A549 (cell line): Measurements from ENCODE around the gene PIR.

Experiments used
- CBX2 ChIP-seq: fragments of 200-600 bp; sonication (generic); IDR thresholded peaks from 2 replicates; pipeline ENCODE4 v1.6.1; 2016; ENCODE audit warnings: low read depth, mild to moderate bottlenecking, borderline replicate concordance
- CBX8 ChIP-seq: fragments of 200-600 bp; sonication (generic); IDR thresholded peaks from 2 replicates; pipeline ENCODE4 v1.6.1; 2016
- CEBPB ChIP-seq, 2 experiments: fragments of >200 bp in 1 of 2; sonication (Bioruptor Twin) in 1 of 2; formaldehyde crosslinking in 1 of 2; IDR thresholded peaks; 2 replicates each; pipeline ENCODE4 v1.6.1; 2012 to 2016
- CHD4 ChIP-seq: fragments of 200-600 bp; sonication (generic); IDR thresholded peaks from 2 replicates; pipeline ENCODE4 v1.6.1; 2016; ENCODE audit warnings: antibody characterized with exemption, mild to moderate bottlenecking, borderline replicate concordance
- EHMT2 ChIP-seq: fragments of 200-600 bp; sonication (generic); IDR thresholded peaks from 2 replicates; pipeline ENCODE4 v1.6.1; 2016; ENCODE audit warnings: antibody characterized with exemption, low read depth, mild to moderate bottlenecking, moderate library complexity
- EP300 ChIP-seq, 2 experiments: fragments of >200 bp; sonication (Bioruptor Twin); formaldehyde crosslinking; IDR thresholded peaks; 2 replicates in 1 of 2; 3 replicates in 1 of 2; pipeline ENCODE4 v1.6.1; 2016 to 2017
- GATA3 ChIP-seq: IDR thresholded peaks from 2 replicates; pipeline ENCODE4 v1.6.1; 2012; ENCODE audit warnings: borderline replicate concordance
- POLR2A ChIP-seq: IDR thresholded peaks from 2 replicates; pipeline ENCODE4 v1.6.1; 2012; ENCODE audit warnings: mild to moderate bottlenecking, low read length
- RFX5 ChIP-seq: fragments of 450-650 bp; IDR thresholded peaks from 2 replicates; pipeline ENCODE4 v1.7.1; 2014; ENCODE audit warnings: antibody characterized with exemption, mild to moderate bottlenecking, moderate library complexity
- TP53 ChIP-seq: fragments of 250-450 bp; sonication (Bioruptor Pico); IDR thresholded peaks from 2 replicates; pipeline ENCODE4 v1.5.0; 2021; ENCODE audit warnings: mild to moderate bottlenecking, moderate library complexity
- ZNF302 ChIP-seq: fragments of 250-450 bp; sonication (Bioruptor Pico); IDR thresholded peaks from 2 replicates; pipeline ENCODE4 v1.9.0; 2021; ENCODE audit warnings: inconsistent platforms, mild to moderate bottlenecking, moderate library complexity
- TF ChIP-seq, protein P1 (sequence below): fragments of >200 bp; sonication (Bioruptor Twin); formaldehyde crosslinking; IDR thresholded peaks from 3 replicates; pipeline ENCODE4 v1.5.1; 2016
- TF ChIP-seq, protein P2 (sequence below): IDR thresholded peaks from 2 replicates; pipeline ENCODE4 v1.6.1; 2012
- TF ChIP-seq, protein P3 (sequence below): fragments of 200-600 bp; sonication (generic); IDR thresholded peaks from 2 replicates; pipeline ENCODE4 v1.6.1; 2016; ENCODE audit warnings: antibody characterized with exemption, mild to moderate bottlenecking, moderate library complexity

DNA sequence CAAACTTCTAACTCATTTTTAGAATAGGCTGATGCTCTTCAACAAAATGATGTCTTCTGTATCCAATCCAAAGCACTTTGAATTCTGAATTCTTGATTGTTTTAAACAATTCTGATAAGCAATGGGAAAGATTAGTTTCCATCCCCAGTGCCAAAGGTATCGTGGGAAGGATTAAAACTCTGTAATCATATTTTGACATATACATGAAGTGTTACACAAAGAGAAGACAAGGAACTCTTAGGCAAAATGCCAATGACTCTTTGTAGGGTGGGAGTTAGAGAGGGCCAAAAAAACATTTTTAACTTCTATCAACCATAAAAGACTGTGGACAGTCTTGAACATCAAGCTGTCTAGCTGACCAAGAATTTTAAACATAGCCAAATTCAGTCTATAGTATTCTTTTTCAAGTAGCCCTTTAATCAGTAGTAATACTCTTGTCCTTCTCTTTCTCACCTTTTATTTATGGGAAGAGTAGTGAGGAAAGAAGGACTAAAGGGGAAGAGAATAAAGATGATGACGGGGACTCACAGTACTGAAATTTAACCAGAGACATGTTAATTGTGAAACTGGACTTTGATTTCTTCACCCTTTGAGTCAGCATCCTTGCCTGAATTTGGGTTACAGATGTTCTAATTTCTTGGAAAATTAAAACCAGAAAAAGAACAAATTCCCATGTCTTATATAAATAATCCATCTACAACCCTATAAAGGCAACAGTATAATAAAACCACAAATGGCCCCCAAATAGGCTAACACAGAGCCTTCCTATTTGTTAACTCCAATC, 57.1 kb downstream of the PIR start:
- TF ChIP-seq, protein P1, sequence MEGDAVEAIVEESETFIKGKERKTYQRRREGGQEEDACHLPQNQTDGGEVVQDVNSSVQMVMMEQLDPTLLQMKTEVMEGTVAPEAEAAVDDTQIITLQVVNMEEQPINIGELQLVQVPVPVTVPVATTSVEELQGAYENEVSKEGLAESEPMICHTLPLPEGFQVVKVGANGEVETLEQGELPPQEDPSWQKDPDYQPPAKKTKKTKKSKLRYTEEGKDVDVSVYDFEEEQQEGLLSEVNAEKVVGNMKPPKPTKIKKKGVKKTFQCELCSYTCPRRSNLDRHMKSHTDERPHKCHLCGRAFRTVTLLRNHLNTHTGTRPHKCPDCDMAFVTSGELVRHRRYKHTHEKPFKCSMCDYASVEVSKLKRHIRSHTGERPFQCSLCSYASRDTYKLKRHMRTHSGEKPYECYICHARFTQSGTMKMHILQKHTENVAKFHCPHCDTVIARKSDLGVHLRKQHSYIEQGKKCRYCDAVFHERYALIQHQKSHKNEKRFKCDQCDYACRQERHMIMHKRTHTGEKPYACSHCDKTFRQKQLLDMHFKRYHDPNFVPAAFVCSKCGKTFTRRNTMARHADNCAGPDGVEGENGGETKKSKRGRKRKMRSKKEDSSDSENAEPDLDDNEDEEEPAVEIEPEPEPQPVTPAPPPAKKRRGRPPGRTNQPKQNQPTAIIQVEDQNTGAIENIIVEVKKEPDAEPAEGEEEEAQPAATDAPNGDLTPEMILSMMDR: no peak
- TF ChIP-seq EHMT2 (no peak), POLR2A (no peak), CHD4 (no peak), EP300 (IDR thresholded peaks at IDR 0.05) (no peak), RFX5 (no peak), GATA3 (no peak), CEBPB (IDR thresholded peaks at IDR 0.05) (no peak), ZNF302 (no peak), CBX8 (no peak), CBX2 (no peak), TP53 (CRISPR knock-in tag) (no peak)
- TF ChIP-seq, protein P2, sequence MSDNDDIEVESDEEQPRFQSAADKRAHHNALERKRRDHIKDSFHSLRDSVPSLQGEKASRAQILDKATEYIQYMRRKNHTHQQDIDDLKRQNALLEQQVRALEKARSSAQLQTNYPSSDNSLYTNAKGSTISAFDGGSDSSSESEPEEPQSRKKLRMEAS: no peak
- TF ChIP-seq, protein P3, sequence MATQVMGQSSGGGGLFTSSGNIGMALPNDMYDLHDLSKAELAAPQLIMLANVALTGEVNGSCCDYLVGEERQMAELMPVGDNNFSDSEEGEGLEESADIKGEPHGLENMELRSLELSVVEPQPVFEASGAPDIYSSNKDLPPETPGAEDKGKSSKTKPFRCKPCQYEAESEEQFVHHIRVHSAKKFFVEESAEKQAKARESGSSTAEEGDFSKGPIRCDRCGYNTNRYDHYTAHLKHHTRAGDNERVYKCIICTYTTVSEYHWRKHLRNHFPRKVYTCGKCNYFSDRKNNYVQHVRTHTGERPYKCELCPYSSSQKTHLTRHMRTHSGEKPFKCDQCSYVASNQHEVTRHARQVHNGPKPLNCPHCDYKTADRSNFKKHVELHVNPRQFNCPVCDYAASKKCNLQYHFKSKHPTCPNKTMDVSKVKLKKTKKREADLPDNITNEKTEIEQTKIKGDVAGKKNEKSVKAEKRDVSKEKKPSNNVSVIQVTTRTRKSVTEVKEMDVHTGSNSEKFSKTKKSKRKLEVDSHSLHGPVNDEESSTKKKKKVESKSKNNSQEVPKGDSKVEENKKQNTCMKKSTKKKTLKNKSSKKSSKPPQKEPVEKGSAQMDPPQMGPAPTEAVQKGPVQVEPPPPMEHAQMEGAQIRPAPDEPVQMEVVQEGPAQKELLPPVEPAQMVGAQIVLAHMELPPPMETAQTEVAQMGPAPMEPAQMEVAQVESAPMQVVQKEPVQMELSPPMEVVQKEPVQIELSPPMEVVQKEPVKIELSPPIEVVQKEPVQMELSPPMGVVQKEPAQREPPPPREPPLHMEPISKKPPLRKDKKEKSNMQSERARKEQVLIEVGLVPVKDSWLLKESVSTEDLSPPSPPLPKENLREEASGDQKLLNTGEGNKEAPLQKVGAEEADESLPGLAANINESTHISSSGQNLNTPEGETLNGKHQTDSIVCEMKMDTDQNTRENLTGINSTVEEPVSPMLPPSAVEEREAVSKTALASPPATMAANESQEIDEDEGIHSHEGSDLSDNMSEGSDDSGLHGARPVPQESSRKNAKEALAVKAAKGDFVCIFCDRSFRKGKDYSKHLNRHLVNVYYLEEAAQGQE: no peak
